HG03025 (cell line): ENCODE results near the gene ALDH1A2.
"Not testable (repeated sequence)": the region's sequence is repeated elsewhere in the genome, so short reads cannot be mapped to it uniquely, and the experiment has no call there.

ENCODE experiments used
- ATAC-seq: cut with Tn5 transposase; IDR thresholded peaks from one replicate; pipeline ENCODE4 v1.9.1; 2021; ENCODE audit warnings: mild to moderate bottlenecking, moderate library complexity; ENCODE audit not compliant: unreplicated experiment, low FRiP score

Gene ALDH1A2

DNA sequence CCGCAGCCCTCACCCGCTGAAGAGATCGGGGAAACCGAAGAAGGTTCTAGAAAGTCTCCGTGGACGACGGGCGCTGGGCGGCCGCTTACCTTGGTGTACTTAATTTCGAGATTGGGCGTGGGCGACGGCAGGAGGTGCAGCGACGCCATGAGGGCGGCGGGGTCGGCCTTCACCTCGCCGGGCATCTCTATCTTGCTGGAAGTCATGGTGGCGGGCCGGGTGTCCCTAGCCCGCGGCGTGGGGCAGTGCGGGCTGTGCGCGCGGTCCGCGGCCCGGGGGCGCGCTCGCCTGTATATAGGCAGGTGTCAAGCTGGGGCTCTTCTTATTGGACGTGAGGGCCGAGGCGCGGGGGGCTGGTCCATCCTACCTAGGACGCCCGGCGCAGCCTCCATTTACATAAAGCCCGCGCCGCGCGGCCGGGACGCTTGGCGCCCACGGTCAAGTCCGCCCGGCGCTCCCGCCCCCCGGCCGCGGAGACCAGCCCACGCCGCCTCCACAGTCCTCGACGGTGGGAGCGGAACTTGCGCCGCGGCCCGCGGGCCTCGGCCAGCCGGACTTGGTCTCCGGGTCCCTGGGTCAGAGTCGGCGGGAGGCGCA, at the start of gene ALDH1A2:
TSS of gene ALDH1A2 (minus strand) at position 267 of the 597 bp plus-strand sequence. CDS start at position 206, 61 bp downstream.
- no peak for ATAC-seq

DNA sequence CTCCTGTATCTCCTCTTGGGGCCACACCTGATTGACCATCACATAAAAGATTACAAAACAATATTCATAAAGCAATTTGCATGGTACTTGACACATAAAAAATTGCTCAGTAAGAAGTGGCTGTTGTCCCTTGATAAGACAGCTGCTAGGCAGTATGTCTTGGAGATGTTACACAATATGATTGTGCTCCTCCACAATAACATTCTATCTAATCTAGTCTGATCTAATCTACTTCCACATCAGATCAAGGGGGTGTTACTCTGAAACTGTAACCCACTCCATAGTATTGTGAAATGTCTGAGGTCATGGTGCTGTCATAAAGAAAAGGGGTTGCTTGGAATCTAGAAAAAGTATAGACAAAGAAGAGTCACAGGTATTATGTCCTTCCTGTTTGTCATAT, 49.3 kb upstream of the ALDH1A2 start:
- ATAC-seq = no peak

DNA sequence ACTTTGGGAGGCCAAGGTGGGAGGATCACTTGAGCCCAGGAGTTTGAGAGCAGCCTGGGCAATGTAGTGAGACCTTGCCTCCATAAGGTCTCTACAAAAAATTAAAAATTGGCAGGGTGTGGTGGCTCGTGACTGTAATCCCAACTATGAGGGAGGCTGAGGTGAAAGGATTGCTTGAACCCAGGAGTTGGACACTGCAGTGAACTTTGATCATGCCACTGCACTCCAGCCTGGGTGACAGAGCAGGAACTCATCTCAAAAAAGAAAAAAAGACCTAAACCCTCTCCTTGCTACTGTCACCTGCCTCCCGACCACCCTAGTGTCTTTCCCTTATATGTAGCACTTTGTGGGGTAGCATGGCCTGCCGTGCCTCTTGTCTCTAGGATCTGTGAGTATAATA, 48.9 kb upstream of the ALDH1A2 start:
- no peak for ATAC-seq

DNA sequence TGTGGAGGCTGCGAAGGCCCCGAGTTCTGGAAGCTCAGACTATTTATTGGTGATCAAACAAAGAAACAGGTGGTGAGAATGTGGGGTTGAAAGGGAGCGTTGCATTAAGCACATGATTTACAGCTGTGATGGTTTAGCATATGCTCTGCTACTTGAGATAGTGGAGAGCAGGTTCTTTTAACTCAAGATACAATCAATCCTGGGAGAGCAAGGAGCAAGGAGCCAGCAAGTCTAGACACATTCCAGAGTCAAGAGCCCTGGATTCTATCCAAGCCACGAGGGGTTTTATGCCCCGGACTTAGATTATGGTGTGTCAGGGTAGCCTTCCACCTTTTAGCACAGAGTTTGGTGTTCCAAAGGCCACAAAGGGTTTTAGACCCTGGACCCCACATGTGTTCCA, 47.8 kb upstream of the ALDH1A2 start:
- not testable (repeated sequence) for ATAC-seq

DNA sequence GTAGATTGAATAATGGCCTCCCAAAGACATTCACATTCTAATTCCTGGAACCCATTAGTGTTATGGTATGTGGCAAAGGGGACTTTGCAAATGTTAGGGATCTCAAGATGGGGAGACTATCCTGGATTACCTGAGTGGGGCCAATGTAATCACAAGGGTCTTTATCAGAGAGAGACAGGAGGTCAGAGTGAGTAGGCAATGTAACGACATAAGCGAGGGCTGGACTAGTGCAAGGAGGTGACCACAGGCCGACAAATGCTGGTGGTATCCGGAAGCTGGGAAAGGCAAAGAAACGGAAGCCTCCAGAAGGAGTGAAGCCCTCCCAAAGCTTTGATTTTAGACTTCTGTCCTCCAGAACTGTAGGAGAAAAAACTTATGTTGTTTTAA, 46.2 kb upstream of the ALDH1A2 start:
- ATAC-seq = no peak

DNA sequence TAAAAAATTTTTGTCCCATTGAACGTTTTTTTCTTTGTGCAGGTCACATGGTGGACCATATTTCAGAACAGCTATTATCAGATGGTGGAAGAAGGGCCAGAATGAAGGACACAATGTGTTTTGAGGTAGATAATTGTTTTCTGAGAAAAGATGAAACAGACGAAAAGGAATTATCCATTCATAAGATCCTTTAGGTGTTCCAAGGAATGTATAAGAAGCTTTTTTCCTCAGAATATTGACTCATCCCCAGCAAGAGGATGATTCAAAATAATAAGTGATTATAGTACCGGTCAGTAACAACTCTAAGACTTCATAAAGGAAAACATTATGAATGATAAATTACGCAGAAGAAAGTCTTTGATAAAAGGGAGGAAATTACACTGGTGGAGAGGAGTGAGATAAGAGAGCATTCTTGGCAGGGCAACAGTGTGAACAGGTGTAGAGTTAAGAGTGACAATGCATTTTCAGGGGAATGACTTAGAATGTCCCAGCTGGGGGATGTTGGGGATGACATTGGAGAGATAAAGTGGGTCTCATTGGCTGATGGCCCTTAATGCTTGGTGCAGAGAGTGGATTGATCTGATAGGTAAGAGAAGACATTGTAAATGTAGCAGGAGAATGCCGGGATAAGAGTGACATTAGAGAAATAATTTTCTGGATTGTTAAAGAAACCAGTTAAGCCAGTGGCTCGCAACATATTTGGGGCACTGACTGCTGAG, 45.6 kb upstream of the ALDH1A2 start:
- no peak for ATAC-seq

DNA sequence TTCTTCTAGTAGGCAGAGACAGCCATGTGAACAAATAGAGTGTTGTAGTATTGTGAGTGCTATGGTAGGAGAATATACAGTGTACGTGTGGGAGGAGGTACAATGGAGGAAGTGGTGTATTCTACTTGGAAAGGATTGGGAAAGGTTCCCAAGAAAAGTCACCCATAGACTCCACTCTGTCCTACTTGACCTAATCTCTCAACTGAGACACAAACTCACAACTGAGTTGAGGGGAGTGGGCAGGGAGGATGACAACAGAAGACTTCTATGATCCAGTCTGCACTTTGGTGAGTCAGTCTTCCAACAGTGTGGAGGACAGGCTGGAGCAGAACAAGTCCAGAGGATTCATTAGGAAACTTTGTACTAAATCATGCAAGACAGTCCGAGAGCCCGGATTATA, 43.9 kb upstream of the ALDH1A2 start:
- no peak for ATAC-seq

DNA sequence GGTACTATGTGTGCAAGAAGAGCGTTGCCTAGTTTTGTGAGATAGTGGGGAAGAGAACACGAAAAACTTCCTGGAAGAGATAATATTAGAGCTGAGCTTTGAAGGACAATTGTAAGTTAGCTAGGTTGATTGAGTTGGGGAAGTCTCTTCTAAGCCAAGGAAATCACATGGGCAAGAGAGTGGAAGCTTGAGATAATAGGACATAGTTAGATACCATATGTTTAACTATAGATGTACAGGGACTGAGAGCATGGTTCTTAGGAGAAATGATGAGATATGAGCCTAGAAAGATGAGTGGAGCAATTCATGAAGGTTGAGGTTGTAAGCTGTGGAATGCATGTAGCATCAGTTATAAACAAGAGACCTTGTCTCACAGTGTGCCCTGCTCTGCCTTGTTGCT, 42.6 kb upstream of the ALDH1A2 start:
- ATAC-seq = no peak

DNA sequence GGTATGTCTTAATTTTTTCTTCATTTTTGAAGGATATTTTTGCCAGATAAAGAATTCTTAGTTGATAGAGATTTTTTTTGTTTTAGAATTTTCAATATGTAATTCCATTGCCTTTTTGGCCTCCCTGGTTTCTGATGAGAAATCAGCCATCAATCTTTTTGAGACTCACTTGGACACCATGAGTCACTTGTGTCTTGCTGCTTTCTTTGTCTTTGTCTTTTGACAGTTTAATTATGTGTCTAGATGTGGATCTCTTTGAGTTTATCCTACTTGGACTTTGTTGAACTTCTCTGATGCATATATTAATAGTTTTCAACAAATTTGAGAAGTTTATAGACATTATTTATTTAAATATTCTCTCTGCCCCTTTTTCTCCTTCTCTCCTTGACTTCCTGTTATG, 38.0 kb upstream of the ALDH1A2 start:
- no peak for ATAC-seq

DNA sequence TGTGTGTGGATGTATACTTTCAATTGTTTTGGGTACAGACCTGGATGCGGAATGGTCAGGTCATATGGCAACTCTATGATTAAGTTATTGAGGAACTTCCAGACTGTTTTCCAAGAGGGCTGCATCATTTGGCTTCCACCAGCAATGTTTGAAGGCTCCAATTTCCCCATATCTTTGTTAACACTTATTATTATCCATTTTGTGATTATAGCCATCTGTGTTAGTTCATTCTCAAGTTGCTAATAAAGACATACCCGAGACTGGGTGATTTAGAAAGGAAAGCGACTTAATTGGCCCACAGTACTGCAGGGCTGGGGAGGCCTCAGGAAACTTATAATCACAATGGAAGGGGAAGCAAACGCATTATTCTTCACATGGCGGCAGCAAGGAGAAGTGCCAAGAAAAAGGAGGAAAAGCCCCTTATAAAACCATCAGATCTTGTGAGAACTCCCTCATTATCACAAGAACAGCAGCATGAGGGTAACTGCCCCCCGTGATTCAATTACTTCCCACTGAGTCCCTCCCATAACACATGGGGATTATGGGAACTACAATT, 31.1 kb upstream of the ALDH1A2 start:
- no peak for ATAC-seq

DNA sequence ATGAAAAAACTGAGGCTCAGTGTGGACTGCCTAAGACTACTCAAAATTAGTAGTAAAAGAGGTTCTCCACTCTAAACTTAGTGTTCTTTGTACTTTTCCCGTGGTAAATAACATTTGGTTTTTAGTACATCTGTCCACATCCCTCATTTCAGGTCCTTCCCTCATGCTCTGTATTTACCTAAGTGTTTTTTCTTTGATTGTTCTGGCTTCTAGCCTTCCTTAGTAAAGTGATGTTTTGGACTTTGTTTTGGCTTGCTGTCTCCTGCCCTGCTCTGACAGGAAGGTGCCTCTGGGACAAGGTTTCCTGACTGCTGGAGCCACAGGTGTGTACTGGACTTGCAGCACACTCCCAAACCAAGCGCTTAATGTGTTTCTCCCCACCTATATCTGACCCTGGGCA, 29.9 kb upstream of the ALDH1A2 start:
- no peak for ATAC-seq

DNA sequence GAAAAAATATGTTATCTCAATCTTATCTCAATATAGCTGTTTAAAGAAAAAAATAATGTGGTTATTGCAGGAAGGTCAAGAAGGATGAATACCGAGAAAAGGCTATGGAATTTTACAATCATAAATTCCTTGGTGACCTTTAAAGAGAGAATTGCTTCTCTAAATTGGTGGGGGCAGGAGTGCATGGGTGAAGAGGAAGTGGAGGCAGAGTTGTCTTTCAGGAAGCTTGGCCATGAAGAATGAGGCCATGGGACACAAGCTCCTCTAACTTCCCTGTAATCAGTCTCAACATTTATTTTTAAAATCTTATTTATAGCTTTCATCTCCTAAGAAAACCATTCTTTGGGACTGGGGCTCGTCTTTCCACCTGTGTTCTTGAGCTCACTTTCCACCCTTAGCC, 22.4 kb upstream of the ALDH1A2 start:
- ATAC-seq = no peak

DNA sequence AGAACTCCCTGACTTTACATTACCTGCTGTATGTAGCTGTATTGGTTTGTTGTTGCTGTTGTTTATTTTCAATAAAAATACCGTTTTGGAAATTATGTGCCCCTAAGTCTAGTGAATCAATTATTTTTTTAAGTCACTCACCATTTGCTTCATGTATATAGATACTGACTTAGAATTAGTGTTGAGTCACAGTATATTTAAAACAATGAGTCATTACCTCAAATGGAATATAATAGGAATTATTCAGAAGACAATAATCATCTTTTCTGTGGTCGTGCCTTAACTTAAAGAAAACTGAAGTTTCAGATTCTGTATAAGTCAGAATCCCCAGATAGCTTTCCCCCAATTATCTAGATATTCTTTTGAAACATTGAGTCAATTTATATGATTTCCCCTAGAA, 21.0 kb upstream of the ALDH1A2 start:
- no peak for ATAC-seq

DNA sequence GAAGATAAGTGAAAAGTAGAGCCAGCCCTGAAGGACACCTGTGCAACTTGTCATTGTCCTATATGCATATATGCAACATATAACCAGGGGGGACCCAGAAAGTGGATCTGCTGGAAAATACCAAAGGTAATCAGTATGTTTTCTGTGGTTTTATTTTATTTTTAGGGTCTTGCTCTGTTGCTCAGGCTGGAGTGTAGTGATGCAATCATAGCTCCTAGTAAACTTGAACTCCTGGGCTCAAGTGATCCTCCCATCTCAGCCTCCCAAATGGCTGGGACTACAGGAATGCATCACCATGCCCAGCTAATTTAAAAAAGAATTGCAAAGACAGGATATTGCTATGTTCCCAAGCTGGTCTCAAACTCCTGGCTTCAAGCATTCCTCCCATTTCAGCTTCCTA, 18.0 kb upstream of the ALDH1A2 start:
- no peak for ATAC-seq

DNA sequence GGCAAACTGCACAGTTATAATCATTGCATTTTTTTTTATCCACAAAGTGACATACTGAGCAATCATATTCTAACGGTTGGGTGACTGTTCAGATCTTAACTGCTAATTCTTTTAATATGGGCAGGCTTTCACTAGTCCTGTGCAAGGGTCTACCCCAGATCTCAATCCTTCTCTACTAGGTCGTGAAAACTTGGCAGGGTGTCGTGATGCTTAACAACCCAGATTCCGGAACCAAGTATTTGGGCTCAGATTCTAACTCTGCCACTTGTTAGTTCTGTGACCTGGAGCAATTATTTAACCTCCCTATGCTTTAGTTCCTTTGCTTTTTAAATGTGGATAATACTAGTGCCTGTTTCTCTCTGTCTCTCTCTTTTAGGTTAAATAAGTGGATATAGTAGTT, 16.4 kb upstream of the ALDH1A2 start:
- ATAC-seq = no peak

DNA sequence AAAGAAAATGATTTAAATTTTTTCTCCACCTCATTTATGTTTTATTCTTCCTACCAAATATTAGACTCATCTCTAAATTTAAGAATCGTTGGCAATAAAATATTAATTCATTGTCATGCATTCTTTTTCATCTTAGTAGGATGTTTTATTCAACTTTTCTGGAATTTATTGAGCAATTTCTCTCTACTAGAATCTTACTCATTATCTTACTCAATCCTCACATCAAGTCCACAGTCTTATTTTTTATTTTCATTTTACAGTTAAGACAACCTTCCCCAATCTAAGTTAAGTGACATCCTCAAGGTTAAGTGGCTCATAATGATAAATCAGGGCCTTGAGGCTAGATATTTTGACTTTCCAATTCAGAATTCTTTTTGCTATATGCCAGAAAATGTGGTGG, 15.9 kb upstream of the ALDH1A2 start:
- ATAC-seq = no peak

DNA sequence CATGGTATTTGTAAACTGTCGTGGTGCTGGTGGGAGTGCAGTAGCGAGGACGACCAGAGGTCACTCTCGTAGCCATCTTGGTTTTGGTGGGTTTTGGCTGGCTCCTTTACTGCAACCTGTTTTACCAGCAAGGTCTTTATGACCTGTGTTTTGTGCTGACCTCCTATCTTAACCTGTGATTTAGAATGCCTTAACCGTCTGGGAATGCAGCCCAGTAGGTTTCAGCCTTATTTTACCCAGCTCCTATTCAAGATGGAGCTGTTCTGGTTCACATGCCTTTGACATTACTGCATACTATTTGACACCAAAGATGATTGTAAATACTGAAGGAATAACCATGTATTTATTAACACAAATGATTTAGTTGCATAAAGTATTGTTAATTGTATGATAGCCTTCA, 15.4 kb upstream of the ALDH1A2 start:
- ATAC-seq = not testable (repeated sequence)

DNA sequence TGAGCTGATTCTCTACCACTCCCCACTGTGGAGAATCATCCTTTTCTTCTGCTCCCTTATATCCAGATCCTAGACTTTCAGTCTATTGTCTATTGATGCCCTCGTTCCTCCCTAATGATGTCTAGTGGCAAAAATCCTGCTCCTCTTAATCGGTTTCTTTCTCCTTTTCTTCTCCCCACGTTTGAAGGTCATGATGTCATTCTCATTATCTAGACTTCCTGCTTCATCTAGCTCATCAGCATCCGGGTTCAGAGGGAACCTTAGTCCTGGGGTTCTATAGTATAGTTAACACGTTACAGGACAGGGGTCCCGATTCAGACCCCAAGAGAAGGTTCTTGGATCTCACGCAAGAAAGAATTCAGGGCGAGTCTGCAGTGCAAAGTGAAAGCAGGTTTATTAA, 14.9 kb upstream of the ALDH1A2 start:
- no peak for ATAC-seq

DNA sequence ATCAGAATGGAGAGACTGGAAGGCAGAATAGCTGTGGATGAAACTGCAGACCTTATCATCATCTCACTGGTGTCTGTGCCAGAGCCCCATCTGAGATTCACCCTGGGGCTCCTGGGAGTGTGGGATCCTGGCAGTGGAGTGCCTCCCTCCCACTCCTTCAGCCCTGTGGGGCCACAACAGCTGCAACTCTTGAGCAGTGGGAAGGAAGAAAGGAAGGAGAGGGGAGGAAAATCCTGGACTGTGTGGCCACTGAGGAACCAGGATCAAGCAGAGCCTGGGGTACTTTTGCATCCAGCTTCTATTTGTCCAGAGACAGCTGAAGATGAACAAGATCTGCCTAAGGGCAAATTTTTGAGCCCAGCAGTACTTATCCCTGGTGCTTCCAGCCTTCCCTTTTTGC, 13.1 kb upstream of the ALDH1A2 start:
- no peak for ATAC-seq

DNA sequence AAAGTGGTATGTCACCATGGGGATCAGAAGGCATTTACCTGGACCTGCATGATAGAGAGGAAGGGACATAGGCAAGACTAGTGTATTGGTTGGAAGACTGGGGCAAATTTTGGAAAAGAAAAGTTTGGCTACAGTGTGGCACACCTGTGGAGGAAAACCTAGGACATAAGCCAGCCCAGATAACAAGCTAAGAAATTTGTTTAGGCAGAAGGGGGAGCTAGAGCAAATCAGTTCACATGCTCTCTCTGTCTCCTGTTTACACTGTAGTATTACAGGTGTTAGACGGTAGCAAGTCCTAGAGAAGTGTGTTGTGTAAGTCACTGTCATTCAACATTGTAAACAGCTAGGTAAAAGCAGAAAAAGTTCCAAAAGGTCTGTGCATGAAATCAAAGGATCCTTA, 11.9 kb upstream of the ALDH1A2 start:
- no peak for ATAC-seq

DNA sequence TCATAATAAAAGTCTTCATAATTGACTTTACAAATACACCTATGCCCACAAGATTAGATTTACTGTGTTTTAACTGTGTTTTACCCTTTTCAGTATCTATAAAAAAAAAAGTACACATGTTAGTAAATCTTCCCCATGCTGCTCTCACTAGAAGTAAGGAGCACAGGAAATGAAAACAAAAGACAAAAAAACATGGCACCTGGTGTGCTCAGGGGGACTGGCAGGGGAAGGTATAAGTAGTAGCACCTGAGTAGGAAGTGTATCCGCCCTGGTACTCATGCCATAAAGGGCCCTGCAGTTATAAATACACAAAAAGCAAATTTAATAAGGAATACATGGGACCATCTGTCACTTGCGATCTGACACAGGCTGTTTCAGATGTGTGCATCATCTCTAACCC, 8.9 kb upstream of the ALDH1A2 start:
- ATAC-seq = no peak

DNA sequence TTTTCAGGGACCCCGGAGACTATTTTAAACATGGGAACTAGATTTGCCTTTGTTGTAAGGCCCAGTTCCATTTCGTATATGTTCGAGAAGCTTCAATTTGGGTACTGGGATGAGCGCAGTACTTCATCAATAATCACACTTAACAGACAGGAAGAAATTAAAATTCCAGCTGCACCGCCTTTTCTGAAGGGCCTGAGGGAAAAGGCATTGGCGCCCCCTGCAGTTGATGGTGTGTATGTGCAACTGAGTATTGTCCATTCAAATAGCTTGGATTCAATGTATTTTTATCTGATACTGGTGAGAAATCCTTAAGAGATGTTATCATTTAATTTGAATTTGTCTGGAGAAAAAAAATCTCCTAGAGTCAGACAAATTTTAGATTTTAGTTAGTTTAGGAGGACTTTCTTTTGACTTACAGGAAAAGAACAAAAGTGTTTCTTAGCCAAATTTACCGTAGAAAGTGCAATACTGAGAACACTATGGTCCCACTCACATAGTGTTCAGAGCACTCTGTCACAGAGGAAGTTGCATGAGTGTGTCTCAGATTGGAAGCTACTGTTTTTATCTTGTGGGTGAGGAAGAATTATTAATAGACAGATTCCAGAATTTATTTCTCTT, 5.4 kb upstream of the ALDH1A2 start:
- no peak for ATAC-seq
